Lower lobe of right lung (tissue), 2 donors: ENCODE data around the gene ALDH1A3. TPM values are rescaled to one million over a fixed set of nuclear protein-coding genes. Genes with fewer than 3 reads are reported as not detected.
A peak's percentile ranks its signal among the peaks of the same experiment; 100 is the strongest.

ENCODE experiments used
- ATAC-seq, 2 donors: fragments of 200-7000 bp; cut with Tn5 transposase; one replicate each; pipeline ENCODE4 v1.9.1; 2020 to 2022; ENCODE audit warnings: mild to moderate bottlenecking in 2 of 2, moderate library complexity in 2 of 2
- DNase-seq: peaks from one replicate; pipeline ENCODE4 v3.0.0-alpha.2; 2020
- H3K27ac ChIP-seq: fragments of 200-600 bp; one replicate; pipeline ENCODE4 v1.8.0; 2022
- H3K27me3 ChIP-seq: fragments of 200-600 bp; one replicate; pipeline ENCODE4 v1.8.0; 2022; ENCODE audit warnings: low read depth
- H3K36me3 ChIP-seq: fragments of 200-600 bp; one replicate; pipeline ENCODE4 v1.8.0; 2022; ENCODE audit warnings: mild to moderate bottlenecking
- H3K4me1 ChIP-seq: fragments of 200-600 bp; one replicate; pipeline ENCODE4 v1.8.0; 2022
- H3K4me3 ChIP-seq: fragments of 200-600 bp; one replicate; pipeline ENCODE4 v1.8.0; 2022; ENCODE audit warnings: mild to moderate bottlenecking
- H3K9me3 ChIP-seq: fragments of 200-600 bp; one replicate; pipeline ENCODE4 v1.8.0; 2022
- CTCF ChIP-seq: fragments of 200-600 bp; IDR thresholded peaks from one replicate; pipeline ENCODE4 v1.8.0; 2022; ENCODE audit warnings: antibody characterized with exemption, mild to moderate bottlenecking
- intact Hi-C: fragments of 100-400 bp; cut with DNase I; formaldehyde crosslinking; loops from one replicate; pipeline ENCODE4 v1.11.0; 2022
- total RNA-seq: library from RNA; stranded (reverse); fragmentation: NEBNext Ultra II Directional; extraction: Animal tissue kit (Norgen Biotek cat#: 25700); gene quantifications from one replicate; pipeline ENCODE4 v1.2.1, GENCODE V29; 2021
- donor health status: DM: no; HTN: yes; CAD: no; lungs with severe emphysema.

The ALDH1A3 gene
- total RNA-seq, 1 donor from 2014 or later: 9.7 TPM

DNA sequence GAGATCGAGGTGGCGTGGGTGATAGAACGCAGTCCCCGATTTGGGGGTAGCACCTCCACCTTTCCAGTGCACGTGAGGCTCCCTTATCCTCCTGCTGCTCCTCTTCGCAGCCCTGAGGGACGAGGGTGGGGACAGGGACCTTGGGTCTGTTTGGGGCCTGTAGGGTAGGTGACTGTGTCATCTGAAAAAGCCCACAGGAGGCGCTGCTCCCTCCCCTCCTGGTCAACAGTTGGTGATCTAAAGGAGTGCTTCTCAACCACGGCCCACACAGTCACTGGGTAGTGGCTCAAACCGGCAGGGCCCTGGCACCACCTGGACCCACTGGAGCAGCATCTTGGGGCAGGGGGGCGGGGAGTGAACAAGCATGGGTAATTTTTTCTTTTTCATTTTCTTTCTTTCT lies 46.6 kb downstream of the ALDH1A3 start:
- H3K27me3 ChIP-seq: no peaks in the 10 kb centered on the region
- DNase-seq (no peak), ATAC-seq (no peak)
- H3K36me3 ChIP-seq: peaks cover 18% of the 10 kb centered on the region
- H3K27ac ChIP-seq: no peak overlapping the region
- no peak for TF ChIP-seq CTCF
- intact Hi-C loops: no loop called here
- H3K9me3 ChIP-seq: no peaks in the 10 kb centered on the region
- H3K4me1 ChIP-seq: peaks cover 8% of the 10 kb centered on the region
- no peak overlapping the region for H3K4me3 ChIP-seq

GRCh38 chr15:100926971-100927756 lies 47.5 kb downstream of the ALDH1A3 start:
- no peak for DNase-seq

GRCh38 chr15:100928632-100929280 lies 49.1 kb downstream of the ALDH1A3 start:
- H3K4me1 ChIP-seq: no peaks in the 10 kb centered on the region
- H3K9me3 ChIP-seq: no peaks in the 10 kb centered on the region
- H3K27me3 ChIP-seq: no peaks in the 10 kb centered on the region
- TF ChIP-seq CTCF: no peak
- no peak overlapping the region for H3K27ac ChIP-seq
- intact Hi-C loops: no loop called here
- H3K36me3 ChIP-seq: peaks cover 18% of the 10 kb centered on the region
- ATAC-seq: no peak
- no peak for DNase-seq
- H3K4me3 ChIP-seq: no peak overlapping the region

More at GRCh38 chr15:100926971-100927756, 47.5 kb downstream of the ALDH1A3 start:
- Histone ChIP-seq H3K27ac (no peak overlapping the region), H3K36me3 (peaks cover 18% of the 10 kb centered on the region), H3K4me1 (no peaks in the 10 kb centered on the region), H3K9me3 (no peaks in the 10 kb centered on the region), H3K4me3 (no peak overlapping the region), H3K27me3 (no peaks in the 10 kb centered on the region)
- ATAC-seq: no peak
- TF ChIP-seq CTCF: no peak
- intact Hi-C loops: no loop called here

- no peak for TF ChIP-seq CTCF
- no peaks in the 10 kb centered on the region for H3K9me3 ChIP-seq
- no peaks in the 10 kb centered on the region for H3K4me1 ChIP-seq
- H3K27me3 ChIP-seq: no peaks in the 10 kb centered on the region
- DNase-seq (no peak), ATAC-seq (no peak)
- H3K36me3 ChIP-seq: peaks cover 18% of the 10 kb centered on the region
- no peak overlapping the region for H3K4me3 ChIP-seq
- intact Hi-C loops: no loop called here
- no peak overlapping the region for H3K27ac ChIP-seq
Observed at GRCh38 chr15:100929641-100930042, 50.0 kb downstream of the ALDH1A3 start.

GRCh38 chr15:100930306-100930848 lies 50.7 kb downstream of the ALDH1A3 start:
- Histone ChIP-seq H3K4me3 (no peak overlapping the region), H3K27ac (no peak overlapping the region), H3K9me3 (no peaks in the 10 kb centered on the region), H3K36me3 (peaks cover 13% of the 10 kb centered on the region), H3K4me1 (no peaks in the 10 kb centered on the region), H3K27me3 (no peaks in the 10 kb centered on the region)
- DNase-seq (no peak), ATAC-seq (peak in 1 of 2 donors; percentile 20)
- intact Hi-C loops: no loop called here
- TF ChIP-seq CTCF: no peak
